Ovary (tissue), 3 donors: Measurements from ENCODE around the gene NEURL3.

Experiments
- POLR2A ChIP-seq: fragments of 450-650 bp; IDR thresholded peaks from one replicate; pipeline ENCODE4 v1.6.1; 2017; ENCODE audit warnings: antibody characterized with exemption, mild to moderate bottlenecking, moderate library complexity
- TF ChIP-seq, protein P1 (sequence below), 3 donors: fragments of 450-650 bp in 2 of 3; fragments of 200-600 bp in 1 of 3; IDR thresholded peaks; one replicate each; pipeline versions ENCODE4 v1.5.1 to v1.8.0; 2016 to 2022; ENCODE audit warnings: antibody characterized with exemption in 3 of 3, mild to moderate bottlenecking in 1 of 3
- donor health status: DM: no; HTN: no; CAD: no.

DNA sequence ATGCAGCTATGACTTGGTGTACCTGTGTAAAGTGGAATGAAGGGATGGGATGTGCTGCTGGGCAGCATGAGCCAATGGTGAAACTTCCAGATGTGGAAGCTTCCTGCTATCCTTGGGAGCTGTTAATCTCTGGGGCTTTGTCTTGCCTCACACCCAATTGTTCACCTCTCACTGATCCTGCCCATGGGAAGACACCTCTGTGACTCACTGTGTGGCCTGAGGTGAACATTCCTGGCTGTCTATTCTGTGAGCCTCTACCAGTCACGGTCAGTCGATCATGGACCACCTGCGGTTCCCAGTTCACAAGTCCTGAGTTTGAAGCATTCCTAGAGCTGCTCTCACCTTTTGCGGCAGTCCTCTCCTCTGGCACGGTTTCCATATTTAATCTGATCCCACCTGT lies 12.1 kb downstream of the NEURL3 start:
- TF ChIP-seq POLR2A = no peak
- TF ChIP-seq, protein P1, sequence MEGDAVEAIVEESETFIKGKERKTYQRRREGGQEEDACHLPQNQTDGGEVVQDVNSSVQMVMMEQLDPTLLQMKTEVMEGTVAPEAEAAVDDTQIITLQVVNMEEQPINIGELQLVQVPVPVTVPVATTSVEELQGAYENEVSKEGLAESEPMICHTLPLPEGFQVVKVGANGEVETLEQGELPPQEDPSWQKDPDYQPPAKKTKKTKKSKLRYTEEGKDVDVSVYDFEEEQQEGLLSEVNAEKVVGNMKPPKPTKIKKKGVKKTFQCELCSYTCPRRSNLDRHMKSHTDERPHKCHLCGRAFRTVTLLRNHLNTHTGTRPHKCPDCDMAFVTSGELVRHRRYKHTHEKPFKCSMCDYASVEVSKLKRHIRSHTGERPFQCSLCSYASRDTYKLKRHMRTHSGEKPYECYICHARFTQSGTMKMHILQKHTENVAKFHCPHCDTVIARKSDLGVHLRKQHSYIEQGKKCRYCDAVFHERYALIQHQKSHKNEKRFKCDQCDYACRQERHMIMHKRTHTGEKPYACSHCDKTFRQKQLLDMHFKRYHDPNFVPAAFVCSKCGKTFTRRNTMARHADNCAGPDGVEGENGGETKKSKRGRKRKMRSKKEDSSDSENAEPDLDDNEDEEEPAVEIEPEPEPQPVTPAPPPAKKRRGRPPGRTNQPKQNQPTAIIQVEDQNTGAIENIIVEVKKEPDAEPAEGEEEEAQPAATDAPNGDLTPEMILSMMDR (IDR thresholded peaks at IDR 0.05) = no peak
